ENCODE results near the gene ZEB2.

Gene ZEB2

DNA sequence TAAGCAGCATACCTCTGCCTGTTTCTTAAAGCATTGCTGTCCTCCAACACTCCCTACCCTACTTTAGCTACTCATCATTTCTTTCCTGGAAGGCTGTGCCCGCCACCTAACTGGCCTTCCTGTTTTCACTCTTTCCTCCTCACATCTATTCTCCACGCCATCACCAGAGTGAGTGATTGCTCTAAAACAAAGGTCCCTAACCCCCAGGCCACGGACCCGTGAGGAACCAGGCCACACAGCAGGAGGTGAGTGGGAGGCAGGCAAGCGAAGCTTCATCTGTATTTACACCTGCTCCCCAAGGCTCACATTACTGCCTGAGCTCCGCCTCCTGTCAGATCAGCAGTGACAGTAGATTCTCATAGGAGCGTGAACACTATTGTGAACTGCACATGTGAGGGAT, 13.3 kb upstream of the ZEB2 start:
- in situ Hi-C loops (cut with MboI; ENCODE audit: low pct_unique_long_range_greater_than_20kb, low sequenced_read_pairs), result no loop called here
- DNase-seq, result peak; percentile 21

DNA sequence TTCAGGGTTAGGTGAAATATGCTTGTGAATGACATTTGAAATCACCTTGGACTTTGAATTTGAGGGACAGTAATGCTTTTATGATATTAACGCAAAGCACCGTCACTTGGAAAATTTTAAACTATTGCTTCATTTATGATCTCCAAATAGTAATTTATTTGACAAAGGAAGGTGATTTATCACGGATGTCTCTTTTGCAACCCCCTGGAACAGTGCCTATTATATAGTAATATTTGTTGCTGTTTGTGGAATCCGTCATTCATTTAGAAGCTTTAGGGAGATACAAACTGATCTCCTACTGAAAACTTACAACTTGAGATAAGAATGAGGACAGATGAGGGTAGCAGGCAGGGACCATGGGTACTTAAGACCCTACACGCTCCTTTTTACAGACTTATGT, 10.7 kb upstream of the ZEB2 start:
- no peak for DNase-seq
- in situ Hi-C loops (cut with MboI; ENCODE audit: low pct_unique_long_range_greater_than_20kb, low sequenced_read_pairs), result no loop called here

DNA sequence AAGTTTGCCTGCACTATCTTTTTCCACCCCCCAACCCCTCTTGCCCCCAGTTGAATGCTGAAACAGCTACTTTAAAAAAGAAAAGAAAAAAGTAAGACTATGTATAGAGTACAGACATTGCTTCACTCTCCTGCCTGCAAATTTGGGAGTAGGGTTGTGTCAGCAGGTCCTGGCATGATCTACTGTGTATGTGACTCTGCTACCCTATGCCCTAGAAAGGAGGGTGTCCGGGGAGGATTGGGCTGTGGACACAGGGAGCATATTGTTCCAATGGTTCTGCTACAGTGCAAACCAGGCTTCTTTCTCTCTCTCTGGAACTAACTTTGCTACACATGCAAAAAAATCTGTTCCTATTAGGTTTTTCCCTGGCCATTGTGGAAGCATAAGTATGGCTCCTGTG, 9.9 kb upstream of the ZEB2 start:
- in situ Hi-C loops (cut with MboI; ENCODE audit: low pct_unique_long_range_greater_than_20kb, low sequenced_read_pairs), result no loop called here
- no peak for DNase-seq

DNA sequence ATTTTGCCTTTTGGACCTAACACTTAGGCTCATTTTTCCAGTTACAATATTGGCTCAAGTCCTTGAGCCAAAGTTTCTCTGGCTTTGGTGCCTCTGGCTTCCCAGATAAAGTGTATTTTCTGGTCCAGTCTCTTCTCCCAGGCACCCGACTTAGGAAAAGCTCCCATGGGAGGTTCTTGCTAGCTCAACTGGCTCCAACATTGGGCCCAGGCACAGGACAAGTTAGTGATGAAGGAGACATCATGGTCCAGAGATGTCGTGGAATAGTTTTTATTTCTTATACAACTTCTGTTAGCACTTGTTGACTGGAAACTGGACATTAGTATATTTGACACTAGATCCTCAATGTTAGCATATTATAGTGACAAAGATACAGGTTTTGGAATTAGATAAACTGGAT, 8.2 kb upstream of the ZEB2 start:
- no peak for DNase-seq
- in situ Hi-C loops (cut with MboI; ENCODE audit: low pct_unique_long_range_greater_than_20kb, low sequenced_read_pairs), result no loop called here

DNA sequence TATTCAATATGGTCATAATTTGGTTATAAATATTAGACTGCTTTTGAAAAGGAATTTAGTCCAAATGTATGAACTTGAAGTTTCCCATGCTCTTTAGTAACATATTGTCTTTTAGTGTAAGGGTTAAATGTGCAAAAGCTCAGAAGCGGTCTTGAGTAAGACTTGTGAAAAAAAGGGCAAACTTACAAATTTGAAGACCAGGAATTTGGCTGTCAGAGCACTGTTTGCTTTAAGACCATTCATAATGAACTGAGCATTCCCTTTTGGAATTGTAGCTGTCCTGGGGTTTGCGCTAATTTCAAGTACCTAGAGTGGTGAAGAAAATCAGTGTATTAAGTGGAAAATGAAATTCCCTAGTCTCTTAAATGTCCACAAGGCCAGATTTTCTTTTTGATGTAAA, 6.9 kb upstream of the ZEB2 start:
- in situ Hi-C loops (cut with MboI; ENCODE audit: low pct_unique_long_range_greater_than_20kb, low sequenced_read_pairs), result no loop called here
- no peak for DNase-seq

DNA sequence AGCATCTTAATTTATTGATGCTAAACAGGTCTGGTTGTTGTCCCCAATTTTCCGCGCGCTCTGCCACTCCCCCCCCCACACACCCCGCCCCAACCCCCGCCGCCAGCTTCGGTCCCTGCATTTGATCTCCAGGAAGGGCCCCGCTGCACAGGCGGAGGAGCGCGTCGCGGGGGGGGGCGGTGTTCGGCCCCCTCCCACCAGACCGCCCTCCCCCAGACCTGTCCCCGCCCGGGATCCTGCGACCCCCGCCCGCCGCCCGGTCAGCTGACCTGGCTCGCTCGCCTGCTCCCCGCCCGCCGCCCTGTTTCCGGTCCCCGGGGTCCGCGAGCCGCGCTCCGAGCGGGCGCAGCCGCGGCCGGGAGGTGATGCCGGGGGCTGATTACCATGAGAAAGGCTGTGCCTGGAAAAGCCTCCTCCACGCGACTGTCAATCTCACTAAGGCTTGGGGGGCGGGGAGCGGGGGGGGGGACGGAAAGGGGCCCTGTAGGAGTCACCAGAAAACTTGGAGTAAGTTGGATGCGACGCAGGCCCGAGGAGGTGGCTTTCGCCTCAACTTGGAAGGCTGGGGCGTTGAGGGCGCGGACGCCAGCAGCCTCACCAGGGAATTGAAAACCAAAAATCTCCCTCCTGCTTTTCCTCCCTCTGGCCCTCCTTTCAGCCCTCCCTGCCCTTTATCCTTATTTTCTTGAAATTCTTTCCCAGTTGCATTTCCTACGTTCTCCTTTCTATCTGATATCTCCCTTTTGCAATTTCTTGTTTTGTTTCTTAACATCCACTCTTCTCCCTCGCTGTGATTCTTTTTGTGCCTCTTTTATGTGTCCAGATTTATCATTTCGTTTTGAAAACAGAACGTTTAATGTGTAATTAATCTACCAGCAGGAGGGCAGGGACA, 4.4 kb upstream of the ZEB2 start:
- DNase-seq, result peak; percentile 40
- in situ Hi-C loops (cut with MboI; ENCODE audit: low pct_unique_long_range_greater_than_20kb, low sequenced_read_pairs), result no loop called here

DNA sequence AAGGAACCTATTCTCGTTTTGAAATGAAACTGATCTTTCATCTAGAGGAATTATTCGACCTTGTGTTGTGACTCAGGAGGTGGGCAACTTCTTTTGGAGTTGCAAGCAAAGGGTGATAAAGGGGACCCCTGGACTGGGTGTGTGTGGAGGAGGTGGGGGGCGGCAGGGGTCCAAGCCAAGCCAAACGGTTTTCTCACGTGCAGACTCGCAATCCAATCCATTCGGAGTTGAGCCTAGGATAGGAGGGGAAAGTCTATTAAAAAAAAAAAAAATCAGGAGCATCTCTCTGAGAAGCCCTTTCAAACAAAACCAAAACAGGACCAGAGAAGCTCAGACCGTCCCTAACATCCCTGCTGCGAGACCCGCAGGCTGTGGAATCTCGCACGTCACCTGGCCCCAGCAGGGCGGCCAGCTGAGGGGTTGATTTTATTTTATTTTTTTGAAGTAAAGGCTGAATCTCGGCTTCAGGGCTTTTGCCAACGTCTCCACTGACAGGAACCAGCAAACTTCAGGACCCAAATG, 3.7 kb upstream of the ZEB2 start:
- DNase-seq, result peak; percentile 47
- in situ Hi-C loops (cut with MboI; ENCODE audit: low pct_unique_long_range_greater_than_20kb, low sequenced_read_pairs), result no loop called here

DNA sequence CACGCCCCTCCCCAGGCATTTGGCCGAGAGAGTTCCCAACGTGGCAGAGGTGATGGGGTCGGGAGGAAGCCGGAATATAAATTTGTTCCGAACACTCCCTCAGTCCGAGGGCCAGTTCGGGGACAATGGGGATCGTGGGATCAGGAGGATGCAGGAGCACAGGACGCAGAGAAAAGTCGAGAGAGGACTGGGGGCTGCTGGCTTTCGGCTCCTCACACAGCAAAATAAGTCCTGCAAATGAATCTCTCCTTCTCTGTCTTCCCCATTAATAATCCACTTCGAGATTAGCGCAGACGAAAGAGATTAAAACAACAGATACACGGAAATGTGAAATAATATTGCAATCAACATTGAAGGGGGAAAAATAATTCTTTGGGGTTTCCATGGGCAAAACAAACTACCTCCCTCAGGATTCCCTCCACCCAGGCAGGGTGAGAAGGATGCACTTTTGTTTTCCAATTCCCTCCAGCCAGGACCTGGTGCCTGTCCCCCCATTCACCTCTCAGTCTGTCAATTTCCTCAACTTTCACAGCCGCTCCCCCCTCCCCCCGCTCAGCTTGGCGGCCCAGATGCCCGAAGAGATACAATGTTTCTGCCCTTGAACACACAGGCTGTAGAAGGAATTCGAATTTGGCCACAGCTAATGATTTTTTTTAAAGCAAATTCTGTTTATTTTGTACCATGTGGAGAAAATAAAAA, 3.1 kb upstream of the ZEB2 start:
- in situ Hi-C loops (cut with MboI; ENCODE audit: low pct_unique_long_range_greater_than_20kb, low sequenced_read_pairs), result no loop called here
- peak; percentile 69 for DNase-seq

DNA sequence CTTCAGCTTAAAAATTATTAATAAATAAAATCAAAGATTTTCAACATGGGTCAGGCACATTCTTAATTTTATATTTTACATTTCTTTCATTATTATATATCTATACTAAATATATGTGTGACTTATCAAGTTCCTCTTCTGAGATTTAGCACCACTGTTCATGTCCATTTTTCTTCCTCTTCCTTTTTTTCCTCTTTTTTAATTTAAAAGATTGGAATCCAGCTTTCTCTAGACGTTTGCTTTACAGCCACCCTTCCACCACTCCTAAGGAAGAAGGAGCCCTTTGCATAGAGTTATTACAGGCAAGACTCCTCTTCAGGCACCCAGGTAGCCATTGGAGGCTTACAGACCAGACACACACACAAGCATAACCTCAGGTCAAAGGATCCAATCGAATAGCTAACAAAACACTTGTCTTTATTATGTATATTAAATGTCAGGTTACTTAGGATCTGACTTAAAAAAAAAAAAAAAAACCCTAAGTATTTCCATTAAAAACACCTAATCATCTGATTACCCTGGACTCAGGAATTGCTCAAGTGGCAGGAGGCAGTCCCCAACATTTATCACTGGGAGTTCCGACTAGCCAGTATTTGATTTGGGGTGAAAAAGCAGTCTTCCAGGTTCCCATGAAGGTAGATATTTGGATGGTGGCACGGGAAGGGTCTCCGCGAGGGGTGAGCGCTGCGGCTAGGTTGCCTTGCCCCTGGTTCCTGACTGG, 2.4 kb upstream of the ZEB2 start:
- in situ Hi-C loops (cut with MboI; ENCODE audit: low pct_unique_long_range_greater_than_20kb, low sequenced_read_pairs), result no loop called here
- peak; percentile 38 for DNase-seq

DNA sequence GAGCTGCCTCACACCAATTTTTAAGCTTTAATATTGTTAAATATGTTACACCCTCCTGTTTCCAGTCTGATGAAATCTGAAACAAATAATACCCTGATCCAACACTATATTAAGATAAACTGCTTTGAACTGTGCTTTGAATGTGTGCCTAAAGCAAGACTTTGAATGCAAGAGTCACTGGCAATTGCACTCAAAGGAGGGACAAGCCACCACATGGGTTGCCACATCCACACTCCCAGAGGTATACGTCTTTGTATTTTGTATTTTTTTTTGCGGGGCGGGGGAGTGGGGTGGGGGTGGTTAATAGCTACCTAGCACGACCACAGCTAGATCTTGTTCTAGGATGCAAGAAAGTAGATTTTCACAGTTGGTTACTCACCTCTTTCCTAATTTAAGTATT, 1.8 kb upstream of the ZEB2 start:
- DNase-seq, result peak; percentile 18
- in situ Hi-C loops (cut with MboI; ENCODE audit: low pct_unique_long_range_greater_than_20kb, low sequenced_read_pairs), result no loop called here

DNA sequence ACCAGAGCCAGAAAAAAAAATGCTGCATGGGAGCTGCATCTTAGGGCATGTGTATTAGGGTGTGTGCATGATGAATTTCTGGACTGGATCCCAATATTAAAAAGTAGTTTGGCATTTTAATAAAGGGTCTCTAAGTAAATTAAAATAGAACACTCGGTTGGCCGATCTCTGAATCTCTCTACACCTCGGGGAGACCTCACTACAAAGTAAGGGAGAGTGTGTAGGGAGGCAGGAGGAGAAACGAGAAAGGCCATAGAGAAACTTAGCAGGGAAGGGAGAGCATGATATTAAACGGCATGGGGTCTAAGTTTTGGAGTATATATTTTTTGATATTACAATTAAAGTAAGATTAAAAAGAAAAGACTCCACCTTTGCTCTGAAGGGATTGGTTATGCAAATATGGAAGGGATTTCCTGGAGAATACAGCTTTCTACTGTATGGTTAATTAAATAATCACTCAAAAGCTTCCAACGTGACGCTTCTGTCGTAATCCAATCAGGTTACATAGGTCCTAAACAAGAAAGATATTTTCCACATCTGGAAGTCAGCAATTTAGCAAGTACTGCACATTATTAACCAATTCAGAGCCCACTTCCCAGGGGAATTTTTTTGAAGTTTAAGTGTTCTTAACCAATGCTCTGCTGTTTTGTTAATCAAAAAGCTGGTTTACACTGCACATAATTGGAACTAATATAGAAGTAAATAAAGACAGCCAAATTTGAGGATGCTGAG, 1.0 kb upstream of the ZEB2 start:
- peak; percentile 18 for DNase-seq

DNA sequence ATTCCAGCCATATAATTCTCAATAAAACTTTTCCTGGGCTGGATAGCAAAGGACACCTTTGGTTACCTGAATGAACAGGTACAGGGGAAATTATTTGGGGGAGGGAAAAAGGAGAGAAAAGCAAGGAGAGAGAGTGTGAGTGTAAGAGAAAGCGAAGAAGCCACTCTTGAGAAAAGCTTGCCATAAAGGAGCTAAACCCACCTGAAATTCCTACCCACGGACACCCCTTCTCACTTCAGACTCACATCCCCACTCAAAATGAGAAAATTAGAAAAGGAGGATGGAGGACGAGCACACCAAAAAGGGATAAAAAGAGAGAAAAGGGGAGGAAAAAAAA, 354 bp downstream of the ZEB2 start:
- in situ Hi-C loops (cut with MboI; ENCODE audit: low pct_unique_long_range_greater_than_20kb, low sequenced_read_pairs), result no loop called here
- DNase-seq, result no peak

More for the DNA sequence above, 1.0 kb upstream of the ZEB2 start:
- in situ Hi-C loops (cut with MboI; ENCODE audit: low pct_unique_long_range_greater_than_20kb, low sequenced_read_pairs), result no loop called here

DNA sequence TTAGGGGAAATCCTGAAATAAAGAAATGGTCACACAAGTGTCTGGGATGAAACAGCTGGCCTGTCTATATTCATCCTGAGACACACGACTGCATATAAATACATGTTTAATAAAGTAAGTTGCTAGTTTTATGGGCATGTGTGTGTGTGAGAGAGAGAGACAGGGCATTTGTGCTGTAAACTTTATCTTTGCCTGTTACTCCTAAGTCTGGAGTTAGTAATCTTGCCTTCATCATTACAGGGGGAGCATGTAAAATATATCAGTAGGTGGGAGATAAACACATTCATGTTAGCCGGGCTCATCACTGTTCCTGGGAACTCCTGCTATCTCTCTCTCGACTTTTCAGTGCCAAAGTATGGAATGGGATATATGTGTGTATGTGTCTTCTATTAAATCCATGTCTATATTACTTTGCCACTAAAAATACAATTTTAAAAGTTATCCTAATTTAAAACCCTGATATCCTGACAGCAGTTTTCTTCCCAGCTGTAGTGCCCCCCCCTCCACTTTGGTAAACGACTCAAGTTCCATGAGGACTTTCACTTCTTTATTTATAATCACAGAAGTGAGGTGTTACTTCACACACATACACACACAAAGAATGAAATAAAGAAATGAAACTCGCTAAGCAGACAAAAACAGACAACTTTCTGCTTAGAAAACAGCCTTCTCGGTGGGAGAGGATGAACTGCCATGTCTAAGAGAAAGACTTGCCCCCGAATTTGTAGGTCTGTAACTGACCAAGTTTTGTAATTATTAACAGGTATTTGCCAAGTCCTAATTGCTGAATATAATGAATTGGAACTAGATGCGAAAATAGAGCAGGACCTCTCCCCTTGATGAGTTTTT, 947 bp downstream of the ZEB2 start:
- peak; percentile 33 for DNase-seq
- in situ Hi-C loops (cut with MboI; ENCODE audit: low pct_unique_long_range_greater_than_20kb, low sequenced_read_pairs), result no loop called here

DNA sequence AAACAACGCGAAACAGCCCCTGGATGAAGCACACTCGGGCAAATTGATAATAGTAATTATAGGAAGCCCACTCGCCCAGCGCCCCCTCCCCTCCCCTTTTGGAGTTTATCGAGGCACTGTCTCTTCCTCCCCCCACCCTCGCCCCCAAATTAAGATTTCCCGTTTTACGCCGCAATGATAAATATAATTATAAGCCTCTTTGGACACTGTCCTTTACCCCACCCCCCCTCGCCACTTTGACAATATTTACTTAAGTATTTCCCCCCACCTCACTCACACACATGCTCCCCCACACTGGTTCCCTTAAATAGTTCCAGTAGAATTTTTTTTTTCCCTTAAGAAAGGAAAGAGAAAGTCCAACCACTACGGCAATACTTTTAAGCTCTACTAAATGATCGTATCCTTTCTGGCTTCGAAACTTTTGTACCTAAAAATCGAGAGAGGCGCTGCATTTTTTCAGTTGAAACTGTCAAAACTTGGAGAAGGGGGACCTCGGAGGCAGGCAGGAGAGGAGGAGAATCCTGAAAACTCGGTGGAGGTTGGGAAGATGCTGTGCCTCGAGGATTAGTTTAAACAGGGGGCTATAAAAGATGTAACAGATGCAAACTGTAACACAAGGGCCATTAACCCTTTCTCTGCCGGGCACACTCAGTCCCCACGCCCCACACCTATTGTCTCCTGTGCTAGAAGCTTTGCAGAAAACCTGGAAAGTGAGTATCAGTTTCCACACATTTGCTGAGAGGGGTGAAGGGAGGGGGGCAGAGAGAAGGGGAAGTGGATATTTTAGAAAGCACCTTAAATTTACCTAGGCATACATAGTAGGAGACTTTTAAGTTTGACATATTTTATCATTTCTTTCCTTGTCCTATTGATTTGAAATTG, 1.8 kb downstream of the ZEB2 start:
- DNase-seq, result peak; percentile 57
- in situ Hi-C loops (cut with MboI; ENCODE audit: low pct_unique_long_range_greater_than_20kb, low sequenced_read_pairs), result no loop called here

DNA sequence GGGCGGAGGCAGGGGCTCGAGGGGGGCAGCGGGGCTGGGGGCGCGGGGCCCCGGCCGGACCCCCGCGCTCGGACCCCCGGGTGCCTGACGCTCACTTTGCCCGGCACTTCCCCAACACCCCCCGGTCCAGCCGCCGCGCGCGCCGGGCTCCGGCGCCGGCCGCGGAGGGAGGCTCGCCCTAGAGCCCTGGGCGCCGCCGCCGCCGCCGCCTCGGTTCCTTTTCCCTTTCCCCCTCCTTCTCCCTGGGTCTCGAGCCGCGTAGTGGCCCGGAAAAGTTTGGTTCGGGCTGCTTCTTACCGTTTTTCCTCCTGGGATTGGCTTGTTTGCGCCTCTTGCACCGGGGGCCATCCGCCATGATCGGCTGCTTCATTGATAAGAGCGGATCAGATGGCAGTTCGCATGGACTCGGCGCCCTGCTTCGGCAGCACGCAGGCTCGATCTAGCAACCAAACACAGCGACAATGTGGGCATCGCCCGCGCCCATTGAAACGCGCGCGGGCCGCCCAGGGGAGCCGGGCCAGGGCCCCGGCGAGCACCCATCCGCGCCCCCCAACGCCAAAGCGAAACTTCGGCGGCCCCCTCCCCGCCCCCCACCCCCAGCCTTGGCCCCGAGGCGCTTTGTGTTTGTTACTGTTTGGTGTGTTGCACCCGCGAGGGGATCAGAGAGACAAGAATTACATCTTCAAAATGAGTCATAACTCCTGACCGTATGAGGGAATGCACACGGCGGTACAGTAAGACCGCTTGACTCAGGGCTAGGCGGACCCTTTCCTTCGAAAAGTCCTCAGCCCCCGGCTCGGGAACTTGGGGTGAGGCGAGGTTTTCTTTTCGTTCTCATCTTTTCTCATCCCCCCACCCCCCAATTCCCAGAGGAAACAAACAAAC, 2.7 kb downstream of the ZEB2 start:
- in situ Hi-C loops (cut with MboI; ENCODE audit: low pct_unique_long_range_greater_than_20kb, low sequenced_read_pairs), result no loop called here
- peak; percentile 55 for DNase-seq

DNA sequence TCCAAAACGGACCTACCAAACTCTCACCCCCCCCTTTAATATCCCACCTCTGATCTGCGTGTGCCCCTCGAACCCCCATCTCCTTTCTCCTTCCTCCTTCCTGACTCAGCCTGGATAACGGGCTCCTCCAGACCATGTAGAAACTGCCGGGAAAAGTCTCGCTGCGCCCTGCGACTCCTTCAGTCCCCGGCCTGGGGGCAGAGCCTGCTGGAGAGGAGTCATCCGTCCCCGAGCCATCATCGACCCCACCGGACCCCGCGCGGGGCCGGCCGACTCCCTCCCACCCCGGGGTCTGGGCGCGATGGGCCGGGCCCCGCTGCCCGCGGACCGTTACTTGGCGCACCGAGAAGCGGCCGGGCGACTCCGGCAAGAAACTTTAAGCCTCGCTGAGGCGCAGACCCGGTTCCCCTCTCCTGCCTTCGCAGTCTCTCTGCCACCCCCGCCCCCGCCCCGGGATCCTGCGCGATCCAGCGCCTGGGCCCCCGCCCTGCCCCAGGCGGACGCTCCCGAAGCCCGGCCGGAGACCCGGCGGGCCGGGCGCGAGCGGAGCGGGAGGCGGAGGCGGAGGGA, 3.4 kb downstream of the ZEB2 start:
- in situ Hi-C loops (cut with MboI; ENCODE audit: low pct_unique_long_range_greater_than_20kb, low sequenced_read_pairs), result no loop called here
- DNase-seq, result peak; percentile 47

All from KBM-7 (cell line).